WTC11 (cell line): ENCODE data around the gene COL4A5. TPM values are rescaled to one million over a fixed set of nuclear protein-coding genes. Genes with fewer than 3 reads are reported as not detected.

Experiments
- ATAC-seq: fragments of 200-7000 bp; cut with Tn5 transposase; 2 replicates; pipeline ENCODE4 v1.10.0; 2021; ENCODE audit warnings: mild to moderate bottlenecking, moderate library complexity
- CTCF ChIA-PET: fragments of 300-600 bp; sonication (Branson Sonifier 250); formaldehyde crosslinking; loops from one replicate; lab custom pipeline; 2021; ENCODE audit warnings: antibody characterized with exemption; lab: Charles Lee
- POLR2A ChIA-PET: fragments of 350-600 bp; sonication (Branson Sonifier 250); formaldehyde crosslinking; loops from one replicate; lab custom pipeline; 2021; ENCODE audit warnings: antibody characterized with exemption; lab: Charles Lee
- DNase-seq: peaks from one replicate; pipeline ENCODE4 v3.0.0; 2021; ENCODE audit warnings: low spot score
- H3K27ac Mint-ChIP-seq: 2 replicates; pipeline ENCODE4 v1.8.0; 2021; ENCODE audit warnings: mixed read lengths
- H3K27me3 Mint-ChIP-seq: 2 replicates; pipeline ENCODE4 v1.8.0; 2021; ENCODE audit warnings: low read depth, mild to moderate bottlenecking, moderate library complexity, mixed read lengths
- H3K36me3 Mint-ChIP-seq: 2 replicates; pipeline ENCODE4 v1.8.0; 2021; ENCODE audit warnings: mixed read lengths
- H3K4me1 Mint-ChIP-seq: 2 replicates; pipeline ENCODE4 v1.8.0; 2022; ENCODE audit warnings: mixed read lengths
- H3K4me3 Mint-ChIP-seq: 2 replicates; pipeline ENCODE4 v1.8.0; 2021; ENCODE audit warnings: mild to moderate bottlenecking, moderate library complexity, mixed read lengths
- H3K9me3 Mint-ChIP-seq: 2 replicates; pipeline ENCODE4 v1.8.0; 2021; ENCODE audit warnings: mixed read lengths
- CBFB ChIP-seq: sonication (generic); formaldehyde crosslinking; IDR thresholded peaks from 2 replicates; pipeline ENCODE4 v1.8.1; 2022; ENCODE audit warnings: mild to moderate bottlenecking, low read depth, missing genetic modification reagents
- ETV6 ChIP-seq: sonication (generic); formaldehyde crosslinking; IDR thresholded peaks from 2 replicates; pipeline ENCODE4 v1.8.1; 2022; ENCODE audit warnings: mild to moderate bottlenecking, missing genetic modification reagents
- FOXK1 ChIP-seq: sonication (generic); formaldehyde crosslinking; IDR thresholded peaks from 2 replicates; pipeline ENCODE4 v1.8.0; 2022; ENCODE audit warnings: mild to moderate bottlenecking, moderate library complexity, missing genetic modification reagents
- FOXP1 ChIP-seq: sonication (generic); formaldehyde crosslinking; IDR thresholded peaks from 2 replicates; pipeline ENCODE4 v1.8.0; 2022; ENCODE audit warnings: missing genetic modification reagents, mild to moderate bottlenecking, moderate library complexity, borderline replicate concordance
- GABPB1 ChIP-seq: sonication (generic); formaldehyde crosslinking; IDR thresholded peaks from 2 replicates; pipeline ENCODE4 v1.8.1; 2023; ENCODE audit warnings: mild to moderate bottlenecking, missing genetic modification reagents
- GRHL2 ChIP-seq: fragments of 250-450 bp; sonication (Bioruptor Pico); IDR thresholded peaks from 2 replicates; pipeline ENCODE4 v1.8.0; 2022; ENCODE audit warnings: mild to moderate bottlenecking, moderate library complexity; ENCODE audit not compliant: insufficient replicate concordance, severe bottlenecking
- MYBL2 ChIP-seq: sonication (generic); formaldehyde crosslinking; IDR thresholded peaks from 2 replicates; pipeline ENCODE4 v1.8.1; 2023; ENCODE audit warnings: mild to moderate bottlenecking, moderate library complexity, missing genetic modification reagents
- NFATC4 ChIP-seq: fragments of 250-450 bp; sonication (Bioruptor Pico); IDR thresholded peaks from 2 replicates; pipeline ENCODE4 v1.9.0; 2021; ENCODE audit warnings: mild to moderate bottlenecking
- NR3C1 ChIP-seq: sonication (generic); formaldehyde crosslinking; conservative IDR thresholded peaks from 2 replicates; pipeline ENCODE4 v1.8.1; 2023; ENCODE audit warnings: low read depth, mild to moderate bottlenecking, missing genetic modification reagents
- OVOL2 ChIP-seq: fragments of 250-450 bp; sonication (Bioruptor Pico); IDR thresholded peaks from 2 replicates; pipeline ENCODE4 v1.9.0; 2021; ENCODE audit warnings: mild to moderate bottlenecking, borderline replicate concordance
- RELA ChIP-seq: sonication (generic); formaldehyde crosslinking; IDR thresholded peaks from 2 replicates; pipeline ENCODE4 v1.8.1; 2022; ENCODE audit warnings: missing genetic modification reagents, mild to moderate bottlenecking, borderline replicate concordance
- SMAD3 ChIP-seq: sonication (generic); formaldehyde crosslinking; IDR thresholded peaks from 2 replicates; pipeline ENCODE4 v1.8.0; 2022; ENCODE audit warnings: missing genetic modification reagents, mild to moderate bottlenecking, borderline replicate concordance
- ZBTB21 ChIP-seq: sonication (generic); formaldehyde crosslinking; IDR thresholded peaks from 2 replicates; pipeline ENCODE4 v1.8.1; 2023; ENCODE audit warnings: mild to moderate bottlenecking, missing genetic modification reagents, borderline replicate concordance
- ZNF416 ChIP-seq: fragments of 250-450 bp; sonication (Bioruptor Pico); IDR thresholded peaks from 2 replicates; pipeline ENCODE4 v1.9.0; 2021; ENCODE audit warnings: mild to moderate bottlenecking, inconsistent platforms
- ZNF423 ChIP-seq: fragments of 250-450 bp; sonication (Bioruptor Pico); IDR thresholded peaks from 2 replicates; pipeline ENCODE4 v2.1.2; 2022; ENCODE audit warnings: mild to moderate bottlenecking, moderate library complexity
- total RNA-seq: library from RNA; stranded (reverse); gene quantifications from 3 replicates; pipeline ENCODE4 v1.2.3, GENCODE V29; 2021
- TF ChIP-seq, protein P1 (sequence below): fragments of 250-450 bp; sonication (Bioruptor Pico); IDR thresholded peaks from 2 replicates; pipeline ENCODE4 v1.8.0; 2021; ENCODE audit warnings: mild to moderate bottlenecking
- TF ChIP-seq, protein P2 (sequence below): sonication (generic); formaldehyde crosslinking; IDR thresholded peaks from 2 replicates; pipeline ENCODE4 v1.8.1; 2022; ENCODE audit warnings: low read depth, missing genetic modification reagents, borderline replicate concordance
- TF ChIP-seq, protein P3 (sequence below): sonication (generic); formaldehyde crosslinking; IDR thresholded peaks from 2 replicates; pipeline ENCODE4 v1.8.0; 2023; ENCODE audit warnings: missing genetic modification reagents, mild to moderate bottlenecking, borderline replicate concordance
- TF ChIP-seq, protein P4 (sequence below): sonication (generic); formaldehyde crosslinking; IDR thresholded peaks from 2 replicates; pipeline ENCODE4 v1.8.0; 2022; ENCODE audit warnings: missing genetic modification reagents
- TF ChIP-seq, protein P5 (sequence below): sonication (generic); formaldehyde crosslinking; IDR thresholded peaks from 2 replicates; pipeline ENCODE4 v1.8.0; 2023; ENCODE audit warnings: missing genetic modification reagents
- TF ChIP-seq, protein P6 (sequence below): sonication (generic); formaldehyde crosslinking; IDR thresholded peaks from 2 replicates; pipeline ENCODE4 v1.8.1; 2022; ENCODE audit warnings: missing genetic modification reagents, borderline replicate concordance
- TF ChIP-seq, protein P7 (sequence below): sonication (generic); formaldehyde crosslinking; IDR thresholded peaks from 2 replicates; pipeline ENCODE4 v1.8.0; 2022; ENCODE audit warnings: mild to moderate bottlenecking, missing genetic modification reagents

Gene COL4A5
- total RNA-seq, 1 experiment from 2014 or later, result 30.7 TPM

DNA sequence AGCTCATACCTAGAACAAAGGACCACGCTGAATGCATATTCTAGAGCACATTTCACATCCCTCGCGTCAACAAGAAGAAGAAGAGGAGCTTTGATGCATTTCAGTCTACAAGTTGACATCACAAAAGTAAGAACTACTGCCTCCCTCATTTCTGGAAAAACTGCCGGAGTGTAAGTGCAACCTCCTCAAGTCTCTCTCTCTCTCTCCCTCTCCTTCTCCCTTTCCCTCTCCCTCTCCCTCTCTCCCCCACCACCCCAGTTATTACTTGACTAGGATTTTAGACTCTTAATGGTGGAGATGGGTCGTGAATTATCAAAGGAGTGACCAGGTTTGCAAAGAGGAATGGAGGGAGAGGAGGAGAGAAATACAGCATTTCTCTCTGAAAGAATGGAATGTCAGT lies 298.1 kb downstream of the COL4A5 start:
- no peak for DNase-seq
- TF ChIP-seq SMAD3, result no peak
- TF ChIP-seq, protein P1, sequence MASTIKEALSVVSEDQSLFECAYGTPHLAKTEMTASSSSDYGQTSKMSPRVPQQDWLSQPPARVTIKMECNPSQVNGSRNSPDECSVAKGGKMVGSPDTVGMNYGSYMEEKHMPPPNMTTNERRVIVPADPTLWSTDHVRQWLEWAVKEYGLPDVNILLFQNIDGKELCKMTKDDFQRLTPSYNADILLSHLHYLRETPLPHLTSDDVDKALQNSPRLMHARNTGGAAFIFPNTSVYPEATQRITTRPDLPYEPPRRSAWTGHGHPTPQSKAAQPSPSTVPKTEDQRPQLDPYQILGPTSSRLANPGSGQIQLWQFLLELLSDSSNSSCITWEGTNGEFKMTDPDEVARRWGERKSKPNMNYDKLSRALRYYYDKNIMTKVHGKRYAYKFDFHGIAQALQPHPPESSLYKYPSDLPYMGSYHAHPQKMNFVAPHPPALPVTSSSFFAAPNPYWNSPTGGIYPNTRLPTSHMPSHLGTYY (CRISPR knock-in tag), result no peak
- TF ChIP-seq, protein P2, sequence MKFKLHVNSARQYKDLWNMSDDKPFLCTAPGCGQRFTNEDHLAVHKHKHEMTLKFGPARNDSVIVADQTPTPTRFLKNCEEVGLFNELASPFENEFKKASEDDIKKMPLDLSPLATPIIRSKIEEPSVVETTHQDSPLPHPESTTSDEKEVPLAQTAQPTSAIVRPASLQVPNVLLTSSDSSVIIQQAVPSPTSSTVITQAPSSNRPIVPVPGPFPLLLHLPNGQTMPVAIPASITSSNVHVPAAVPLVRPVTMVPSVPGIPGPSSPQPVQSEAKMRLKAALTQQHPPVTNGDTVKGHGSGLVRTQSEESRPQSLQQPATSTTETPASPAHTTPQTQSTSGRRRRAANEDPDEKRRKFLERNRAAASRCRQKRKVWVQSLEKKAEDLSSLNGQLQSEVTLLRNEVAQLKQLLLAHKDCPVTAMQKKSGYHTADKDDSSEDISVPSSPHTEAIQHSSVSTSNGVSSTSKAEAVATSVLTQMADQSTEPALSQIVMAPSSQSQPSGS (CRISPR knock-in tag), result no peak
- TF ChIP-seq, protein P3, sequence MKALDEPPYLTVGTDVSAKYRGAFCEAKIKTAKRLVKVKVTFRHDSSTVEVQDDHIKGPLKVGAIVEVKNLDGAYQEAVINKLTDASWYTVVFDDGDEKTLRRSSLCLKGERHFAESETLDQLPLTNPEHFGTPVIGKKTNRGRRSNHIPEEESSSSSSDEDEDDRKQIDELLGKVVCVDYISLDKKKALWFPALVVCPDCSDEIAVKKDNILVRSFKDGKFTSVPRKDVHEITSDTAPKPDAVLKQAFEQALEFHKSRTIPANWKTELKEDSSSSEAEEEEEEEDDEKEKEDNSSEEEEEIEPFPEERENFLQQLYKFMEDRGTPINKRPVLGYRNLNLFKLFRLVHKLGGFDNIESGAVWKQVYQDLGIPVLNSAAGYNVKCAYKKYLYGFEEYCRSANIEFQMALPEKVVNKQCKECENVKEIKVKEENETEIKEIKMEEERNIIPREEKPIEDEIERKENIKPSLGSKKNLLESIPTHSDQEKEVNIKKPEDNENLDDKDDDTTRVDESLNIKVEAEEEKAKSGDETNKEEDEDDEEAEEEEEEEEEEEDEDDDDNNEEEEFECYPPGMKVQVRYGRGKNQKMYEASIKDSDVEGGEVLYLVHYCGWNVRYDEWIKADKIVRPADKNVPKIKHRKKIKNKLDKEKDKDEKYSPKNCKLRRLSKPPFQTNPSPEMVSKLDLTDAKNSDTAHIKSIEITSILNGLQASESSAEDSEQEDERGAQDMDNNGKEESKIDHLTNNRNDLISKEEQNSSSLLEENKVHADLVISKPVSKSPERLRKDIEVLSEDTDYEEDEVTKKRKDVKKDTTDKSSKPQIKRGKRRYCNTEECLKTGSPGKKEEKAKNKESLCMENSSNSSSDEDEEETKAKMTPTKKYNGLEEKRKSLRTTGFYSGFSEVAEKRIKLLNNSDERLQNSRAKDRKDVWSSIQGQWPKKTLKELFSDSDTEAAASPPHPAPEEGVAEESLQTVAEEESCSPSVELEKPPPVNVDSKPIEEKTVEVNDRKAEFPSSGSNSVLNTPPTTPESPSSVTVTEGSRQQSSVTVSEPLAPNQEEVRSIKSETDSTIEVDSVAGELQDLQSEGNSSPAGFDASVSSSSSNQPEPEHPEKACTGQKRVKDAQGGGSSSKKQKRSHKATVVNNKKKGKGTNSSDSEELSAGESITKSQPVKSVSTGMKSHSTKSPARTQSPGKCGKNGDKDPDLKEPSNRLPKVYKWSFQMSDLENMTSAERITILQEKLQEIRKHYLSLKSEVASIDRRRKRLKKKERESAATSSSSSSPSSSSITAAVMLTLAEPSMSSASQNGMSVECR (CRISPR knock-in tag), result no peak
- TF ChIP-seq ZBTB21, result no peak
- TF ChIP-seq ZNF423, result no peak
- TF ChIP-seq GRHL2, result no peak
- TF ChIP-seq FOXK1 (CRISPR knock-in tag), result no peak
- no peak for TF ChIP-seq CBFB (CRISPR knock-in tag)
- no peak for TF ChIP-seq OVOL2 (CRISPR knock-in tag)
- TF ChIP-seq RELA (CRISPR knock-in tag), result no peak
- TF ChIP-seq FOXP1 (CRISPR knock-in tag), result no peak
- TF ChIP-seq GABPB1 (CRISPR knock-in tag), result no peak
- peak overlapping the region; percentile 78 for H3K4me3 Mint-ChIP-seq
- ChIA-PET CTCF (interaction anchor here (2.0 to 2.7 kb wide), 2 partner anchors 12 to 647 kb away, joined by 5 to 11 read pairs; no protein-coding TSS in a partner anchor), POLR2A (no interaction called here)
- H3K27ac Mint-ChIP-seq, result no peak overlapping the region
- H3K4me1 Mint-ChIP-seq, result peaks cover 15% of the 10 kb centered on the region
- ATAC-seq, result no peak
- no peaks in the 10 kb centered on the region for H3K9me3 Mint-ChIP-seq
- H3K27me3 Mint-ChIP-seq, result peaks cover 27% of the 10 kb centered on the region
- peaks cover 22% of the 10 kb centered on the region for H3K36me3 Mint-ChIP-seq

DNA sequence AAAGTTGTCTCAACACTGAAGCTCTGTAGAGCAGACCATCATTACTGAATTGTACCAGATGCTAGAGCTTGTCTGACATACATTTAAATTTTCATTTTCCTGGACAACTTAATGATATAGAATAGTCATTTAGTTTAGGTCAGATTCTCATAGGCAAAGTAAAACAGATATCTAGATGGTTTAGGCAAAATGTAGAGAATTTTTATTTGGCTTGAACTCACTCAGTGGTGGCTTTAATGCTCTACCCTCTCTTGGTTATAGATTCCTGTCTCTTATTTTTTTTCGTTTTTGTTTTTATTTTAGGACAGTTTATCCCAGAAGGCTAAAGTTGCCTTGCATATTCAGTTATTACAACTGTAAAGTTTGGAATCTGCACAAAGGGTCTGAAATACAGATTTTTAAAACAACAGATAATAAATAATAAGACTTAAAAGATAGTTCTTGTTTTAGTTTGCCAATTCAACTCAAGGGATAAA lies 300.7 kb downstream of the COL4A5 start:
- CTCF ChIA-PET, result no interaction called here
- no peak for ATAC-seq
- no peak overlapping the region for H3K4me3 Mint-ChIP-seq
- H3K27me3 Mint-ChIP-seq, result peaks cover 1% of the 10 kb centered on the region
- H3K36me3 Mint-ChIP-seq, result no peaks in the 10 kb centered on the region
- DNase-seq, result no peak
- H3K9me3 Mint-ChIP-seq, result no peaks in the 10 kb centered on the region
- H3K27ac Mint-ChIP-seq, result no peak overlapping the region
- POLR2A ChIA-PET, result no interaction called here
- peaks cover 3% of the 10 kb centered on the region; the same call in 1 of the 2 replicates for H3K4me1 Mint-ChIP-seq
- TF ChIP-seq, protein P4, sequence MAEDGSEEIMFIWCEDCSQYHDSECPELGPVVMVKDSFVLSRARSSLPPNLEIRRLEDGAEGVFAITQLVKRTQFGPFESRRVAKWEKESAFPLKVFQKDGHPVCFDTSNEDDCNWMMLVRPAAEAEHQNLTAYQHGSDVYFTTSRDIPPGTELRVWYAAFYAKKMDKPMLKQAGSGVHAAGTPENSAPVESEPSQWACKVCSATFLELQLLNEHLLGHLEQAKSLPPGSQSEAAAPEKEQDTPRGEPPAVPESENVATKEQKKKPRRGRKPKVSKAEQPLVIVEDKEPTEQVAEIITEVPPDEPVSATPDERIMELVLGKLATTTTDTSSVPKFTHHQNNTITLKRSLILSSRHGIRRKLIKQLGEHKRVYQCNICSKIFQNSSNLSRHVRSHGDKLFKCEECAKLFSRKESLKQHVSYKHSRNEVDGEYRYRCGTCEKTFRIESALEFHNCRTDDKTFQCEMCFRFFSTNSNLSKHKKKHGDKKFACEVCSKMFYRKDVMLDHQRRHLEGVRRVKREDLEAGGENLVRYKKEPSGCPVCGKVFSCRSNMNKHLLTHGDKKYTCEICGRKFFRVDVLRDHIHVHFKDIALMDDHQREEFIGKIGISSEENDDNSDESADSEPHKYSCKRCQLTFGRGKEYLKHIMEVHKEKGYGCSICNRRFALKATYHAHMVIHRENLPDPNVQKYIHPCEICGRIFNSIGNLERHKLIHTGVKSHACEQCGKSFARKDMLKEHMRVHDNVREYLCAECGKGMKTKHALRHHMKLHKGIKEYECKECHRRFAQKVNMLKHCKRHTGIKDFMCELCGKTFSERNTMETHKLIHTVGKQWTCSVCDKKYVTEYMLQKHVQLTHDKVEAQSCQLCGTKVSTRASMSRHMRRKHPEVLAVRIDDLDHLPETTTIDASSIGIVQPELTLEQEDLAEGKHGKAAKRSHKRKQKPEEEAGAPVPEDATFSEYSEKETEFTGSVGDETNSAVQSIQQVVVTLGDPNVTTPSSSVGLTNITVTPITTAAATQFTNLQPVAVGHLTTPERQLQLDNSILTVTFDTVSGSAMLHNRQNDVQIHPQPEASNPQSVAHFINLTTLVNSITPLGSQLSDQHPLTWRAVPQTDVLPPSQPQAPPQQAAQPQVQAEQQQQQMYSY (CRISPR knock-in tag), result no peak
- TF ChIP-seq, protein P5, sequence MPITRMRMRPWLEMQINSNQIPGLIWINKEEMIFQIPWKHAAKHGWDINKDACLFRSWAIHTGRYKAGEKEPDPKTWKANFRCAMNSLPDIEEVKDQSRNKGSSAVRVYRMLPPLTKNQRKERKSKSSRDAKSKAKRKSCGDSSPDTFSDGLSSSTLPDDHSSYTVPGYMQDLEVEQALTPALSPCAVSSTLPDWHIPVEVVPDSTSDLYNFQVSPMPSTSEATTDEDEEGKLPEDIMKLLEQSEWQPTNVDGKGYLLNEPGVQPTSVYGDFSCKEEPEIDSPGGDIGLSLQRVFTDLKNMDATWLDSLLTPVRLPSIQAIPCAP (CRISPR knock-in tag), result no peak
- TF ChIP-seq, protein P6, sequence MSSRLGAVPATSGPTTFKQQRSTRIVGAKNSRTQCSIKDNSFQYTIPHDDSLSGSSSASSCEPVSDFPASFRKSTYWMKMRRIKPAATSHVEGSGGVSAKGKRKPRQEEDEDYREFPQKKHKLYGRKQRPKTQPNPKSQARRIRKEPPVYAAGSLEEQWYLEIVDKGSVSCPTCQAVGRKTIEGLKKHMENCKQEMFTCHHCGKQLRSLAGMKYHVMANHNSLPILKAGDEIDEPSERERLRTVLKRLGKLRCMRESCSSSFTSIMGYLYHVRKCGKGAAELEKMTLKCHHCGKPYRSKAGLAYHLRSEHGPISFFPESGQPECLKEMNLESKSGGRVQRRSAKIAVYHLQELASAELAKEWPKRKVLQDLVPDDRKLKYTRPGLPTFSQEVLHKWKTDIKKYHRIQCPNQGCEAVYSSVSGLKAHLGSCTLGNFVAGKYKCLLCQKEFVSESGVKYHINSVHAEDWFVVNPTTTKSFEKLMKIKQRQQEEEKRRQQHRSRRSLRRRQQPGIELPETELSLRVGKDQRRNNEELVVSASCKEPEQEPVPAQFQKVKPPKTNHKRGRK (CRISPR knock-in tag), result no peak
- TF ChIP-seq ZNF416 (CRISPR knock-in tag) (no peak), ETV6 (CRISPR knock-in tag) (no peak), NR3C1 (CRISPR knock-in tag) (no peak), NFATC4 (CRISPR knock-in tag) (no peak), MYBL2 (CRISPR knock-in tag) (no peak)
- TF ChIP-seq, protein P7, sequence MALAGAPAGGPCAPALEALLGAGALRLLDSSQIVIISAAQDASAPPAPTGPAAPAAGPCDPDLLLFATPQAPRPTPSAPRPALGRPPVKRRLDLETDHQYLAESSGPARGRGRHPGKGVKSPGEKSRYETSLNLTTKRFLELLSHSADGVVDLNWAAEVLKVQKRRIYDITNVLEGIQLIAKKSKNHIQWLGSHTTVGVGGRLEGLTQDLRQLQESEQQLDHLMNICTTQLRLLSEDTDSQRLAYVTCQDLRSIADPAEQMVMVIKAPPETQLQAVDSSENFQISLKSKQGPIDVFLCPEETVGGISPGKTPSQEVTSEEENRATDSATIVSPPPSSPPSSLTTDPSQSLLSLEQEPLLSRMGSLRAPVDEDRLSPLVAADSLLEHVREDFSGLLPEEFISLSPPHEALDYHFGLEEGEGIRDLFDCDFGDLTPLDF (CRISPR knock-in tag), result no peak
